Endothelial cell of umbilical vein (primary cell): ENCODE results near the gene SEC61G. TPM values are rescaled to one million over a fixed set of nuclear protein-coding genes. Genes with fewer than 3 reads are reported as not detected.

Experiments
- BruUV-seq: library from RNA; stranded (reverse); fragments of 400-500 nt; replicated peaks from 2 replicates; lab custom pipeline; 2021; lab: Mats Ljungman, UMichigan
- CTCF ChIA-PET: fragments of 300-600, 350-600 bp; sonication (Branson Sonifier 250); formaldehyde crosslinking; loops from one replicate; lab custom pipeline; 2021; ENCODE audit warnings: antibody characterized with exemption, inconsistent platforms; lab: Charles Lee
- POLR2A ChIA-PET: fragments of 300-600, 350-600 bp; sonication (Branson Sonifier 250); formaldehyde crosslinking; loops from one replicate; lab custom pipeline; 2021; ENCODE audit warnings: antibody characterized with exemption, inconsistent platforms; lab: Charles Lee
- DNase-seq: peaks from one replicate; pipeline ENCODE4 v3.0.0-alpha.2; 2011; ENCODE audit warnings: low read depth, low spot score
- FAIRE-seq: peaks from 2 replicates; lab custom pipeline; 2011; peaks lifted over from hg19 to GRCh38; lab: Jason Lieb, UNC
- H2AFZ ChIP-seq: 2 replicates; pipeline ENCODE4 v1.6.0; 2012; ENCODE audit warnings: low read depth, low read length, control low read depth, inconsistent platforms
- H3K27ac ChIP-seq: 2 replicates; pipeline ENCODE4 v1.5.1; 2011; ENCODE audit warnings: low read depth, mild to moderate bottlenecking, control low read depth, low read length, moderate library complexity; ENCODE audit not compliant: insufficient read depth
- H3K27me3 ChIP-seq, 2 experiments: 2 replicates each; pipeline versions ENCODE4 v1.6.0 to v1.6.1; 2011; ENCODE audit warnings: low read length in 2 of 2, mixed read lengths in 1 of 2; ENCODE audit not compliant: control insufficient read depth in 2 of 2, insufficient read depth in 2 of 2
- H3K36me3 ChIP-seq, 2 experiments: 2 replicates in 1 of 2; 3 replicates in 1 of 2; pipeline ENCODE4 v1.5.1; 2011; ENCODE audit warnings: low read length in 2 of 2, mild to moderate bottlenecking in 1 of 2, moderate library complexity in 1 of 2; ENCODE audit not compliant: control insufficient read depth in 2 of 2, insufficient read depth in 2 of 2; ENCODE audit errors: extremely low read depth in 1 of 2
- H3K4me1 ChIP-seq: 3 replicates; pipeline ENCODE4 v1.5.1; 2011; ENCODE audit warnings: mild to moderate bottlenecking, low read length; ENCODE audit not compliant: control insufficient read depth, insufficient read depth; ENCODE audit errors: extremely low read depth
- H3K4me2 ChIP-seq: 2 replicates; pipeline ENCODE4 v1.6.1; 2011; ENCODE audit warnings: low read length, control low read depth, mixed read lengths; ENCODE audit not compliant: insufficient read depth
- H3K4me3 ChIP-seq, 3 experiments: fragments of 200-600 bp in 1 of 3; sonication (generic), shearing (Covaris generic) in 1 of 3; replicated peaks in 1 of 3; 2 replicates each; pipeline ENCODE4 v1.5.1; 2011 to 2016; ENCODE audit warnings: control low read depth in 3 of 3, low read length in 3 of 3, mild to moderate bottlenecking in 2 of 3, inconsistent platforms in 1 of 3, low read depth in 1 of 3, moderate library complexity in 1 of 3; ENCODE audit not compliant: insufficient read depth in 1 of 3
- H3K79me2 ChIP-seq: 2 replicates; pipeline ENCODE4 v1.6.0; 2012; ENCODE audit warnings: low read length, inconsistent platforms; ENCODE audit not compliant: control insufficient read depth, insufficient read depth
- H3K9ac ChIP-seq: replicated peaks from 2 replicates; pipeline ENCODE3; 2011; ENCODE audit warnings: low read length, control low read depth; ENCODE audit not compliant: insufficient read depth; ENCODE audit errors: extremely low read depth
- H3K9me1 ChIP-seq: replicated peaks from 3 replicates; pipeline ENCODE4 v1.6.0; 2011; ENCODE audit warnings: mild to moderate bottlenecking, low read length; ENCODE audit not compliant: control insufficient read depth, insufficient read depth; ENCODE audit errors: extremely low read depth
- H3K9me3 ChIP-seq: replicated peaks from 2 replicates; pipeline ENCODE4 v1.5.1; 2012; ENCODE audit warnings: low read length, inconsistent platforms; ENCODE audit not compliant: control insufficient read depth, insufficient read depth
- H4K20me1 ChIP-seq: replicated peaks from 2 replicates; pipeline ENCODE3; 2011; ENCODE audit warnings: mild to moderate bottlenecking, low read length; ENCODE audit not compliant: control insufficient read depth, insufficient read depth; ENCODE audit errors: extremely low read depth
- EZH2 ChIP-seq: IDR thresholded peaks from 2 replicates; pipeline ENCODE4 v1.6.1; 2012; ENCODE audit warnings: borderline replicate concordance, low read depth, mild to moderate bottlenecking, moderate library complexity, low read length, inconsistent platforms; ENCODE audit not compliant: severe bottlenecking
- FOS ChIP-seq: IDR thresholded peaks from 2 replicates; pipeline ENCODE4 v1.6.1; 2011; ENCODE audit warnings: mild to moderate bottlenecking, low read length, moderate library complexity, borderline replicate concordance; ENCODE audit not compliant: insufficient read depth
- GATA2 ChIP-seq: IDR thresholded peaks from 2 replicates; pipeline ENCODE4 v1.7.0; 2011; ENCODE audit warnings: low read depth, mild to moderate bottlenecking, moderate library complexity, mixed read lengths, low read length; ENCODE audit not compliant: insufficient read length, insufficient read depth
- JUN ChIP-seq: IDR thresholded peaks from 2 replicates; pipeline ENCODE4 v1.6.1; 2011; ENCODE audit warnings: borderline replicate concordance, low read depth; ENCODE audit not compliant: insufficient read length, insufficient read depth
- MYC ChIP-seq: IDR thresholded peaks from one replicate; pipeline ENCODE4 v1.6.1; 2011; ENCODE audit warnings: mild to moderate bottlenecking, low read depth, low read length
- dilution Hi-C: fragments of 300-500 bp; cut with MboI; formaldehyde crosslinking; loops from one replicate; pipeline ENCODE4 v1.15.0; 2019; ENCODE audit warnings: low sequenced_read_pairs; ENCODE audit not compliant: extremely low pct_ligation_motif_present
- intact Hi-C: fragments of 100-400 bp; cut with micrococcal nuclease; formaldehyde crosslinking; loops from one replicate; pipeline ENCODE4 v1.10.0; 2022
- polyA plus RNA-seq, 4 experiments: library from polyadenylated mRNA; depleted of rRNA in 3 of 4; stranded (reverse) in 3 of 4; unstranded in 1 of 4; fragments of >200 nt; gene quantifications; 2 replicates each; pipeline versions ENCODE4 v1.2.1 to v1.2.3, GENCODE V29; 2011 to 2012; ENCODE audit warnings: missing spikeins in 1 of 4
- total RNA-seq: library from RNA; stranded (reverse); gene quantifications from 2 replicates; pipeline ENCODE4 v1.2.3, GENCODE V29; 2021
- TF ChIP-seq, protein P1 (sequence below): IDR thresholded peaks from 2 replicates; pipeline ENCODE4 v1.6.1; 2011; ENCODE audit not compliant: insufficient read depth, insufficient read length
- TF ChIP-seq, protein P2 (sequence below), 2 donors: IDR thresholded peaks; 1 replicate in 1 of 2; 2 replicates in 1 of 2; pipeline ENCODE4 v1.5.1; 2011; ENCODE audit warnings: low read length in 2 of 2, mild to moderate bottlenecking in 2 of 2, moderate library complexity in 2 of 2, control low read depth in 1 of 2, inconsistent platforms in 1 of 2, low read depth in 1 of 2; ENCODE audit not compliant: insufficient read depth in 1 of 2; ENCODE audit errors: extremely low read depth in 1 of 2

The SEC61G gene
- total and polyA plus RNA-seq, 2 donors (not counting 3 experiments of a cell fraction or from before 2014, with no cell fraction given): 201 to 401 TPM

DNA sequence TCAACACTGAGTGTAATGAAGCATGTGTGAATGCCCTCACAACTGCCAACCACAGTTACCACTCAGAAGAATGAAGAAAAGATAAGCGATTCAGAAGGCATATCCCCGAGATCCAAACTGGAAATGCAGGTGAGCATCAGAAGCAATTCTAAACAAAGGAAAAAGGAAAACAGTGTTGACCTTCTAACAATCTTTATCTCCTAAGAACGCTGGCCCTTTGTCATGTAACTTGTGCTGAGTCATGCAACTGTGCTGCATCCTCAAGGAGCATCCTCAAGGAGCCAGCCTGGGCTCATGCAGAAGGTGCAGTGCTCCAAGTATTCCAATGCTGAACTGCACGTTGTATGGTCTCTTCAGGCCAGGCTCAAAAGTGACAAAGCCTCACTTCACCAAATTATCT is 30.6 kb downstream of the SEC61G start:
- Histone ChIP-seq H3K36me3 (no peaks in the 10 kb centered on the region), H3K79me2 (no peaks in the 10 kb centered on the region), H3K4me2 (no peak overlapping the region), H3K4me1 (no peaks in the 10 kb centered on the region), H3K9me3 (no peaks in the 10 kb centered on the region), H3K9ac (no peak overlapping the region), H2AFZ (no peak overlapping the region), H3K27ac (no peak overlapping the region), H3K27me3 (no peaks in the 10 kb centered on the region), H3K9me1 (no peaks in the 10 kb centered on the region), H4K20me1 (no peaks in the 10 kb centered on the region), H3K4me3 (no peak overlapping the region)
- DNase-seq (no peak), FAIRE-seq (no peak)
- no TSS peak for BruUV-seq
- no peak for TF ChIP-seq GATA2
- no peak for TF ChIP-seq EZH2
- no peak for TF ChIP-seq JUN
- no peak for TF ChIP-seq FOS
- TF ChIP-seq, protein P1, sequence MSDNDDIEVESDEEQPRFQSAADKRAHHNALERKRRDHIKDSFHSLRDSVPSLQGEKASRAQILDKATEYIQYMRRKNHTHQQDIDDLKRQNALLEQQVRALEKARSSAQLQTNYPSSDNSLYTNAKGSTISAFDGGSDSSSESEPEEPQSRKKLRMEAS: no peak
- TF ChIP-seq, protein P2, sequence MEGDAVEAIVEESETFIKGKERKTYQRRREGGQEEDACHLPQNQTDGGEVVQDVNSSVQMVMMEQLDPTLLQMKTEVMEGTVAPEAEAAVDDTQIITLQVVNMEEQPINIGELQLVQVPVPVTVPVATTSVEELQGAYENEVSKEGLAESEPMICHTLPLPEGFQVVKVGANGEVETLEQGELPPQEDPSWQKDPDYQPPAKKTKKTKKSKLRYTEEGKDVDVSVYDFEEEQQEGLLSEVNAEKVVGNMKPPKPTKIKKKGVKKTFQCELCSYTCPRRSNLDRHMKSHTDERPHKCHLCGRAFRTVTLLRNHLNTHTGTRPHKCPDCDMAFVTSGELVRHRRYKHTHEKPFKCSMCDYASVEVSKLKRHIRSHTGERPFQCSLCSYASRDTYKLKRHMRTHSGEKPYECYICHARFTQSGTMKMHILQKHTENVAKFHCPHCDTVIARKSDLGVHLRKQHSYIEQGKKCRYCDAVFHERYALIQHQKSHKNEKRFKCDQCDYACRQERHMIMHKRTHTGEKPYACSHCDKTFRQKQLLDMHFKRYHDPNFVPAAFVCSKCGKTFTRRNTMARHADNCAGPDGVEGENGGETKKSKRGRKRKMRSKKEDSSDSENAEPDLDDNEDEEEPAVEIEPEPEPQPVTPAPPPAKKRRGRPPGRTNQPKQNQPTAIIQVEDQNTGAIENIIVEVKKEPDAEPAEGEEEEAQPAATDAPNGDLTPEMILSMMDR (IDR thresholded peaks at IDR 0.05; ENCODE audit: extremely low read depth in 1 of 2, insufficient read depth in 1 of 2, low read depth in 1 of 2, low read length in 2 of 2): no peak
- TF ChIP-seq MYC: no peak
- CTCF ChIA-PET: no interaction called here
- dilution Hi-C loops (no loop called here), intact Hi-C loops (no loop called here)
- POLR2A ChIA-PET: no interaction called here
